ENCODE measurements around the gene CTNNBIP1.

CTNNBIP1 gene

GRCh38 chr1:9903801-9904527 is 6.1 kb downstream of the CTNNBIP1 start:
- no peak for DNase-seq

GRCh38 chr1:9902060-9902452 is 8.0 kb downstream of the CTNNBIP1 start:
- DNase-seq = no peak

GRCh38 chr1:9901148-9902059 is 8.7 kb downstream of the CTNNBIP1 start:
- no peak for DNase-seq

GRCh38 chr1:9900142-9901043 is 9.7 kb downstream of the CTNNBIP1 start:
- DNase-seq = no peak

GRCh38 chr1:9894115-9894514 is 16.0 kb downstream of the CTNNBIP1 start:
- DNase-seq = no peak

GRCh38 chr1:9892563-9893528 is 17.2 kb downstream of the CTNNBIP1 start:
- no peak for DNase-seq

GRCh38 chr1:9891207-9891606 is 18.9 kb downstream of the CTNNBIP1 start:
- no peak for DNase-seq

- no peak for DNase-seq
These were observed 19.8 kb downstream of the CTNNBIP1 start for GRCh38 chr1:9890224-9890731.

GRCh38 chr1:9889411-9889810 is 20.7 kb downstream of the CTNNBIP1 start:
- DNase-seq = no peak

- no peak for DNase-seq
These were observed 21.2 kb downstream of the CTNNBIP1 start for GRCh38 chr1:9888886-9889285.

GRCh38 chr1:9887070-9887469 is 23.0 kb downstream of the CTNNBIP1 start:
- DNase-seq = no peak

- DNase-seq = no peak
These were observed 23.9 kb downstream of the CTNNBIP1 start for GRCh38 chr1:9886092-9886742.

- no peak for DNase-seq
These were observed 25.3 kb downstream of the CTNNBIP1 start for GRCh38 chr1:9884805-9885204.

- no peak for DNase-seq
These were observed 26.3 kb downstream of the CTNNBIP1 start for GRCh38 chr1:9883585-9884449.

GRCh38 chr1:9882945-9883303 is 27.1 kb downstream of the CTNNBIP1 start:
- no peak for DNase-seq

GRCh38 chr1:9882296-9882944 is 27.6 kb downstream of the CTNNBIP1 start:
- no peak for DNase-seq

- DNase-seq = no peak
These were observed 28.2 kb downstream of the CTNNBIP1 start for GRCh38 chr1:9881838-9882249.

GRCh38 chr1:9878404-9878803 is 31.7 kb downstream of the CTNNBIP1 start:
- no peak for DNase-seq

GRCh38 chr1:9877962-9878361 is 32.1 kb downstream of the CTNNBIP1 start:
- DNase-seq = no peak

- no peak for DNase-seq
These were observed 34.5 kb downstream of the CTNNBIP1 start for GRCh38 chr1:9875636-9876000.

Data from activated naive CD4-positive, alpha-beta T cell (primary cell).